ENCODE results near the gene PIEZO1.
"Not testable (repeated sequence)": the region's sequence is repeated elsewhere in the genome, so short reads cannot be mapped to it uniquely, and the experiment has no call there.

PIEZO1 gene

GRCh38 chr16:88803264-88803987 is 18.4 kb upstream of the PIEZO1 start, which contains the start of gene CDT1:
Gene CDT1, plus strand, starts transcription at chr16:88803789. Its CDS starts 43 bp downstream, at chr16:88803832.
- DNase-seq = peak; percentile 90

GRCh38 chr16:88800277-88800592 is 15.2 kb upstream of the PIEZO1 start:
- DNase-seq = no peak

- peak; percentile 99 for DNase-seq
Observed at GRCh38 chr16:88799569-88800276, 14.7 kb upstream of the PIEZO1 start.

GRCh38 chr16:88798772-88799455 is 13.9 kb upstream of the PIEZO1 start:
- DNase-seq = peak; percentile 83

- no peak for DNase-seq
Observed at GRCh38 chr16:88798073-88798472, 13.1 kb upstream of the PIEZO1 start.

- no peak for DNase-seq
Observed at GRCh38 chr16:88796278-88796677, 11.3 kb upstream of the PIEZO1 start.

GRCh38 chr16:88793251-88793954 is 8.4 kb upstream of the PIEZO1 start:
- DNase-seq = peak; percentile 92

- no peak for DNase-seq
Observed at GRCh38 chr16:88792668-88793250, 7.7 kb upstream of the PIEZO1 start.

- peak; percentile 81 for DNase-seq
Observed at GRCh38 chr16:88792078-88792550, 7.1 kb upstream of the PIEZO1 start.

- DNase-seq = peak; percentile 95
Observed at GRCh38 chr16:88790312-88791211, 5.5 kb upstream of the PIEZO1 start.

GRCh38 chr16:88789594-88789993 is 4.6 kb upstream of the PIEZO1 start:
- peak; percentile 85 for DNase-seq

GRCh38 chr16:88788749-88789148 is 3.7 kb upstream of the PIEZO1 start:
- DNase-seq = not testable (repeated sequence)

GRCh38 chr16:88787579-88788314 is 2.7 kb upstream of the PIEZO1 start:
- no peak for DNase-seq

- DNase-seq = no peak
Observed at GRCh38 chr16:88784856-88785105, 239 bp downstream of the PIEZO1 start.

GRCh38 chr16:88784074-88784855 is 755 bp downstream of the PIEZO1 start:
- peak; percentile 88 for DNase-seq

- peak; percentile 60 for DNase-seq
Observed at GRCh38 chr16:88783391-88784073, 1.5 kb downstream of the PIEZO1 start.

- peak; percentile 43 for DNase-seq
Observed at GRCh38 chr16:88782454-88783390, 2.3 kb downstream of the PIEZO1 start.

Measured in hematopoietic multipotent progenitor cell treated with erythropoietin and hydrocortisone succinate and interleukin-3 and kit ligand, for 4 days (in vitro differentiated cells).